ENCODE data around the gene UTS2R. TPM values are rescaled to one million over a fixed set of nuclear protein-coding genes. Genes with fewer than 3 reads are reported as not detected.

The UTS2R gene
- total RNA-seq, 1 experiment from 2014 or later: 0.46 TPM

DNA sequence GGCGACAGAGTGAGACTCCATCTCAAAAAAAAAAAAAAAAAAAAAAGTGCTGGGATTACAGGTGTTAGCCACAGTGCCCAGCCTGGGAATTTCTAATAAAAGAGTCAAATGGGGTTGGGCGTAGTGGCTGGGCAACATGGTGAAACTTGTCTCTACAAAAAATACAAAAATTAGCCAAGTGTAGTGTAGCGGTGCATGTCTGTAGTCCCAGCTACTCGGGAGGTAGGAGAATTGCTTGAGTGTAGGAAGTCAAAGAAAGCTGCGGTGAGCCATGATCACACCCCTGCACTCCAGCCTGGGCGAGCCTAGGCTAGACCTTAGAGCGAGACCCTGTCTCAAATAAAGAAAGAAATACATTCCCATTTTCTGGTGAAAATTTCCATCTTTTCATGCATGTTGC is 2.4 kb upstream of the UTS2R start (continued):
- TF ChIP-seq FOXP1 (CRISPR knock-in tag; IDR thresholded peaks at IDR 0.05; ENCODE audit: borderline replicate concordance) (no peak), IRF2 (CRISPR knock-in tag; IDR thresholded peaks at IDR 0.05; ENCODE audit: borderline replicate concordance, low read depth) (no peak), JUN (CRISPR knock-in tag; IDR thresholded peaks at IDR 0.05) (no peak), CREB1 (CRISPR knock-in tag; IDR thresholded peaks at IDR 0.05) (no peak), CREM (CRISPR knock-in tag; IDR thresholded peaks at IDR 0.05) (no peak), NR1H2 (CRISPR knock-in tag; IDR thresholded peaks at IDR 0.05) (no peak), NFE2L1 (CRISPR knock-in tag; IDR thresholded peaks at IDR 0.05) (no peak), RORB (CRISPR knock-in tag; IDR thresholded peaks at IDR 0.05) (no peak), ZNF232 (CRISPR knock-in tag; IDR thresholded peaks at IDR 0.05) (no peak), RELA (CRISPR knock-in tag; IDR thresholded peaks at IDR 0.05; ENCODE audit: borderline replicate concordance) (no peak)
- TF ChIP-seq, protein P1, sequence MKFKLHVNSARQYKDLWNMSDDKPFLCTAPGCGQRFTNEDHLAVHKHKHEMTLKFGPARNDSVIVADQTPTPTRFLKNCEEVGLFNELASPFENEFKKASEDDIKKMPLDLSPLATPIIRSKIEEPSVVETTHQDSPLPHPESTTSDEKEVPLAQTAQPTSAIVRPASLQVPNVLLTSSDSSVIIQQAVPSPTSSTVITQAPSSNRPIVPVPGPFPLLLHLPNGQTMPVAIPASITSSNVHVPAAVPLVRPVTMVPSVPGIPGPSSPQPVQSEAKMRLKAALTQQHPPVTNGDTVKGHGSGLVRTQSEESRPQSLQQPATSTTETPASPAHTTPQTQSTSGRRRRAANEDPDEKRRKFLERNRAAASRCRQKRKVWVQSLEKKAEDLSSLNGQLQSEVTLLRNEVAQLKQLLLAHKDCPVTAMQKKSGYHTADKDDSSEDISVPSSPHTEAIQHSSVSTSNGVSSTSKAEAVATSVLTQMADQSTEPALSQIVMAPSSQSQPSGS (CRISPR knock-in tag; IDR thresholded peaks at IDR 0.05; ENCODE audit: borderline replicate concordance, low read depth): no peak
- TF ChIP-seq, protein P2, sequence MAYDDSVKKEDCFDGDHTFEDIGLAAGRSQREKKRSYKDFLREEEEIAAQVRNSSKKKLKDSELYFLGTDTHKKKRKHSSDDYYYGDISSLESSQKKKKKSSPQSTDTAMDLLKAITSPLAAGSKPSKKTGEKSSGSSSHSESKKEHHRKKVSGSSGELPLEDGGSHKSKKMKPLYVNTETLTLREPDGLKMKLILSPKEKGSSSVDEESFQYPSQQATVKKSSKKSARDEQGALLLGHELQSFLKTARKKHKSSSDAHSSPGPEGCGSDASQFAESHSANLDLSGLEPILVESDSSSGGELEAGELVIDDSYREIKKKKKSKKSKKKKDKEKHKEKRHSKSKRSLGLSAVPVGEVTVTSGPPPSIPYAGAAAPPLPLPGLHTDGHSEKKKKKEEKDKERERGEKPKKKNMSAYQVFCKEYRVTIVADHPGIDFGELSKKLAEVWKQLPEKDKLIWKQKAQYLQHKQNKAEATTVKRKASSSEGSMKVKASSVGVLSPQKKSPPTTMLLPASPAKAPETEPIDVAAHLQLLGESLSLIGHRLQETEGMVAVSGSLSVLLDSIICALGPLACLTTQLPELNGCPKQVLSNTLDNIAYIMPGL (CRISPR knock-in tag; IDR thresholded peaks at IDR 0.05): no peak
- TF ChIP-seq, protein P3, sequence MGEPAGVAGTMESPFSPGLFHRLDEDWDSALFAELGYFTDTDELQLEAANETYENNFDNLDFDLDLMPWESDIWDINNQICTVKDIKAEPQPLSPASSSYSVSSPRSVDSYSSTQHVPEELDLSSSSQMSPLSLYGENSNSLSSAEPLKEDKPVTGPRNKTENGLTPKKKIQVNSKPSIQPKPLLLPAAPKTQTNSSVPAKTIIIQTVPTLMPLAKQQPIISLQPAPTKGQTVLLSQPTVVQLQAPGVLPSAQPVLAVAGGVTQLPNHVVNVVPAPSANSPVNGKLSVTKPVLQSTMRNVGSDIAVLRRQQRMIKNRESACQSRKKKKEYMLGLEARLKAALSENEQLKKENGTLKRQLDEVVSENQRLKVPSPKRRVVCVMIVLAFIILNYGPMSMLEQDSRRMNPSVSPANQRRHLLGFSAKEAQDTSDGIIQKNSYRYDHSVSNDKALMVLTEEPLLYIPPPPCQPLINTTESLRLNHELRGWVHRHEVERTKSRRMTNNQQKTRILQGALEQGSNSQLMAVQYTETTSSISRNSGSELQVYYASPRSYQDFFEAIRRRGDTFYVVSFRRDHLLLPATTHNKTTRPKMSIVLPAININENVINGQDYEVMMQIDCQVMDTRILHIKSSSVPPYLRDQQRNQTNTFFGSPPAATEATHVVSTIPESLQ (CRISPR knock-in tag; IDR thresholded peaks at IDR 0.05): no peak

DNA sequence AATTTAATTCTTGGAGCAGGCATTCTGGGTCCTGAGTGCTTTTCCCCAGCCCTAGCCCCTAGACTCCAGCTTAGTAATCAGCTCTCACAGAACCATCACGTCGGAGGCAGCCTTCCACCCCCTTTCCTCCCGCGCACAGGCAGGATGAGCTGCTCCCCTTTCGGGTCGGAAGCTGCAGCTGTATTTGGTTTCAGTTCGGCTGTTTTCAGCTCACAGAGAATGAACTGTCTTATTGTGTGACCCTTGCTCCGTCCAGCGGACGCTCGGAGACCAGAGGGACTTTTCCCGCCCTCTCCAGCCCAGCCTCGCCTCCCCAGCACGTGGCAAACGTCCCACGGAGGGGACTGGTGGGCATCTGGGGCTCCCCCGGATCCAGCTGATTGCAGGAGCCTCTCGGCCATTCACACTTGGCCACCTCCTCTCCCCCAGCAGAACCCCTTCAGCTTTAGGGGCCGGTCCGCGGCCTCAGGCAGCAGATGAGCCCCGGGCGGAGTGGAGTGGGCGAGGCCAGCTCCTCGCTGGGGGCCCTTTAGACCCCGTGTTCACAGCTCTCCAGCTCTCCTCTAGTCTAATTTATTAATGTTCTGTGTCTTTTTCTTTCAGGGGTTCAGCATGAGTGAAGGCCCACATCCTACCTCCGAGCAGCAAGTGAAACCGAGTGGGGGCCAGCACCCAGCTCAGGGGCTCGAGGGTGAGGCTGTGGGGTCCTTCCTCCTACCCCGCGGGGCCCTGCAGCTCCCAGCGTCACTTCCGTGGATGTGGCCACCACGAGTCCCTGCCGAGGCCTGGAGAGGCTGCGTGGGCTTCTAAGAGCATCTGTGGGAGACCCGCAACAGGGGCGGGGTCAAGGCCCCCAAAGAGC is 863 bp upstream of the UTS2R start:
- TF ChIP-seq, protein P1 (CRISPR knock-in tag; IDR thresholded peaks at IDR 0.05; ENCODE audit: borderline replicate concordance, low read depth): no peak
- TF ChIP-seq GABPB1 (CRISPR knock-in tag; IDR thresholded peaks at IDR 0.05): 0 out of 2 replicates have a peak, but pooled peaks have one; percentile 24
- H3K4me1 Mint-ChIP-seq: peaks cover 5% of the 10 kb centered on the region
- no peaks in the 10 kb centered on the region for H3K36me3 Mint-ChIP-seq
- no peak for DNase-seq (ENCODE audit: low spot score)
- H3K9me3 Mint-ChIP-seq: peaks cover 5% of the 10 kb centered on the region
- CTCF ChIA-PET: interaction anchor here (0.5 to 2.4 kb wide), 7 partner anchors 8 to 212 kb away, joined by 3 to 9 read pairs (median 4); no protein-coding TSS in a partner anchor
- POLR2A ChIA-PET: no interaction called here
- ATAC-seq: no peak
- H3K27ac Mint-ChIP-seq: no peak overlapping the region
- peak overlapping the region; percentile 48 for H3K4me3 Mint-ChIP-seq
- peaks cover 60% of the 10 kb centered on the region for H3K27me3 Mint-ChIP-seq (ENCODE audit: low read depth)

All from WTC11 (cell line).